ENCODE data around the gene AXDND1.

DNA sequence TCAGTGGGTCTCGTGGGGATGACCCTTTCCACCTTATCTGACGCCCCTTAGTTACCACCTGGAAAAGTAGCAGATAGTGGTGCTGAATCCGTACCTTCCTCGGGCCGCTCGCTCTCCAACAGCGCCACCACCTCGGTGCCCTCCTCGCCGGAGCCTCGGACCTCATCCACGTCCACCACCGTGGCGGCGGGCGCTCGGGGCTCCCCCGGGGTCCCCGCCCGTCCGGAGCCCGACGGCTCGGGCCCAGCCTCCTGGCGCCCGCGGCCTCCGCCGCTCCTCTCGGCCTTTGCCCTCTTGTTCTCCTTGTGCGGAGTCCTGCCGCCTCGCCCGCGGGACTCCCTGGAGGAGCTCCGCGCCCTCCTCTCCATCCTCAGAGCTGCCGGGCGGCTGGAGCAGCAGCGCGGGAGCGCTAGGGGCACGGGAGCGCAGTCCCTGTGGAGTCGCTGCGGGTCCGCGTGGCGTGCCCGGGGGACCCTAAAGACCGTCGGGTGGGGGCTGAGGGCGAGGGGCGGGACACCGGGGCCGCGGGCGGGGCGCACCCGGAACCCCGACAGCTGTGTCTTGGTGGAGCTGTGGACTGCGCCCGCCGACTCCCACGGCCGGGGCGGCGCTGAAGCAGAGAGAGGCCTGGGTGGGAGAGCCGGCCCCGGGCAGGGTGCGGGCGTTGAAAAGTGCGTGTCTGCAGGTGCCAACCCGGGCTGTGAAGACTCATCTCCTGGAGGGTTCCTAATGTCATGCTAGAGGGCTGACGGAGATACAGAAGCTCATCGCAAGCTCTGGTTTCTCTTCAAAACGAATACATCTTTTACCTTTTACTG is 209.9 kb downstream of the AXDND1 start, which contains the start of gene NPHS2:
- TF ChIP-seq EZH2 (IDR thresholded peaks at IDR 0.05) (peak; percentile 75), POLR2AphosphoS5 (IDR thresholded peaks at IDR 0.05; ENCODE audit: borderline replicate concordance, low read depth, low read length) (no peak)

Data from SK-N-MC (cell line).